Cardiac fibroblast (primary cell): ENCODE data around the gene VWA3A.

Experiments
- DNase-seq, 2 donors: peaks; one replicate each; pipeline versions ENCODE4 v3.0.0 to v3.0.0-alpha.2; 2010; ENCODE audit warnings: low read depth in 2 of 2
- H3K4me3 ChIP-seq, 2 donors: replicated peaks in 1 of 2; 1 replicate in 1 of 2; 2 replicates in 1 of 2; pipeline ENCODE4 v1.5.1; 2011; ENCODE audit warnings: low read depth in 2 of 2, low read length in 2 of 2, mild to moderate bottlenecking in 2 of 2, moderate library complexity in 1 of 2
- TF ChIP-seq, protein P1 (sequence below): IDR thresholded peaks from one replicate; pipeline ENCODE4 v1.5.1; 2011; ENCODE audit warnings: low read depth, mild to moderate bottlenecking, low read length, inconsistent platforms

VWA3A gene

DNA sequence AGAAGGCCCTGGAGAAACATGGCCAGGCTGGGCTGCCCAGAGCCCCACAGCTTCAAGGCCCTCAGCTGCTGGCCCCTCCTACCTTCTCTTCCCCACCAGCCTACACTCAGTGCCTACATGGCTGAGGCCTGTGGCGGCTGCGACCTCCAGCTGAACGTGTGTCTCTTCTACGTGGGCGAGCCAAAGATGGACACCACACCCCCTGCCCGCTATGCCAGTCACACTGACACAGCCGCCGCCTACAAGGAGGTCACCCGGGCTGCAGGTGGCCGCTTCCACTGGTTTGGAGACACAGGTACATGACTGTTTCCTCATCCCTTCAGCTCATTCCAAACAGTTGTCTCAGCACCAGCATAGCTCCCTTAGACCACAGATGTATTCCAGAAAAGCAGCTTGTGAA lies 40.5 kb downstream of the VWA3A start:
- DNase-seq, result no peak
- no peak overlapping the region for H3K4me3 ChIP-seq
- TF ChIP-seq, protein P1, sequence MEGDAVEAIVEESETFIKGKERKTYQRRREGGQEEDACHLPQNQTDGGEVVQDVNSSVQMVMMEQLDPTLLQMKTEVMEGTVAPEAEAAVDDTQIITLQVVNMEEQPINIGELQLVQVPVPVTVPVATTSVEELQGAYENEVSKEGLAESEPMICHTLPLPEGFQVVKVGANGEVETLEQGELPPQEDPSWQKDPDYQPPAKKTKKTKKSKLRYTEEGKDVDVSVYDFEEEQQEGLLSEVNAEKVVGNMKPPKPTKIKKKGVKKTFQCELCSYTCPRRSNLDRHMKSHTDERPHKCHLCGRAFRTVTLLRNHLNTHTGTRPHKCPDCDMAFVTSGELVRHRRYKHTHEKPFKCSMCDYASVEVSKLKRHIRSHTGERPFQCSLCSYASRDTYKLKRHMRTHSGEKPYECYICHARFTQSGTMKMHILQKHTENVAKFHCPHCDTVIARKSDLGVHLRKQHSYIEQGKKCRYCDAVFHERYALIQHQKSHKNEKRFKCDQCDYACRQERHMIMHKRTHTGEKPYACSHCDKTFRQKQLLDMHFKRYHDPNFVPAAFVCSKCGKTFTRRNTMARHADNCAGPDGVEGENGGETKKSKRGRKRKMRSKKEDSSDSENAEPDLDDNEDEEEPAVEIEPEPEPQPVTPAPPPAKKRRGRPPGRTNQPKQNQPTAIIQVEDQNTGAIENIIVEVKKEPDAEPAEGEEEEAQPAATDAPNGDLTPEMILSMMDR, result no peak

DNA sequence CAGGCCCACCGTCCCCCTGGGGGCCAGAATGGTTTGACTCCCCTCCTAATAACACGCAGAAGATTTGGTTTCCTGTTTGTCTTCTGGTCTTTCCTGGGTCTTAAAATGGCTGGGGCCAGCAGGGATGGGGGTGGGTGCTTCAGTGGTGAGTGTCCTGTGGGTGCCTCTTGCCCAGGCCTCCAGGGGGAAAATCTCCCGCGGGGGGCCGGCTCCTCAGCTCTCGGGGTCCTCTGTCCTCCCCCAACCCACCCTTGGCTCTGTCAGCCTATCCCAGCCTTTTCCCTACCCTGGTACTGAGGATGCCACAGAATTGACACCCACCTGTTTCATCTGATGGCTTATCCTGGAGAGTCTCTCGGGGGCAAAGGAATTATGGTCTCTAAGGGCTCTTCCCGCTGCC lies 46.1 kb downstream of the VWA3A start:
- TF ChIP-seq, protein P1, result no peak
- no peak for DNase-seq
- no peak overlapping the region for H3K4me3 ChIP-seq

DNA sequence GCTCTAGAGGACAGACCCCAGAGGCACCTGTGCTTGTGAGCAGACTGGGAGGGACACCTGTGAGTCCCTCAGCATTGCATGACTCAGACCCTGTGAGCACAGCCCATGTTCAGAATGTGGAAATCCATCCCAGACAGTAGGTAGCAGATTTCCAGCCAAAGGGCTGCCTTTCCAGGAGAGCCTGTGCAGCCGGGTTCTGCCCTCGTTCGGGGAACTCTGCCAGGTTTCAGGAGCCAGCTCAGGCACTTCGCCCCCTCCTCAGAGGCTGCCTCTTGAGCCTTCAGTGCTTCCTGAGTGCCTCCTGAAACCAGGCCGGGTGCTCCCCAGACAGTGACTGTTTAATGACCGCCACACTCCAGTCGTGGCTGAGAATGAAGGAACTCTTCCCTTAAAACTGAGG lies 46.7 kb downstream of the VWA3A start:
- TF ChIP-seq, protein P1, result no peak
- no peak for DNase-seq
- H3K4me3 ChIP-seq, result no peak overlapping the region

DNA sequence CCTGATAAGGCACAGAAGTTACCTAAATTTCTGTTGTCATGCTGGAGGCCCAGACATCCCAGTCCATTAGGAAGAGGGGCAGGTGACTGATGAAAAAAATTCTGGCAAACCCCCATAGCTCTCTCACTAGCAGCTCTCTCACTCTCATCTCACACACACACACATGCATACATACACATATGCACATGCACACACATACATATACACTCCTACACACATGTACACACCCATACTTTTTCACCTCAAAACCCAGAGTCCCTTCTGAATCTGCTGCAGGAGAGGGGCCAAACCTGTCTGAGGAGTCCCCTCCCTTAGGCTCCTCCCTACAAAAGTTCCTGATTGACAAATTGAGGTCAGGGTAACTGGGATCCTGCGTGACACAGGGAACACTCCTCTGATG lies 47.4 kb downstream of the VWA3A start:
- DNase-seq, result no peak
- H3K4me3 ChIP-seq, result no peak overlapping the region
- TF ChIP-seq, protein P1, result no peak

DNA sequence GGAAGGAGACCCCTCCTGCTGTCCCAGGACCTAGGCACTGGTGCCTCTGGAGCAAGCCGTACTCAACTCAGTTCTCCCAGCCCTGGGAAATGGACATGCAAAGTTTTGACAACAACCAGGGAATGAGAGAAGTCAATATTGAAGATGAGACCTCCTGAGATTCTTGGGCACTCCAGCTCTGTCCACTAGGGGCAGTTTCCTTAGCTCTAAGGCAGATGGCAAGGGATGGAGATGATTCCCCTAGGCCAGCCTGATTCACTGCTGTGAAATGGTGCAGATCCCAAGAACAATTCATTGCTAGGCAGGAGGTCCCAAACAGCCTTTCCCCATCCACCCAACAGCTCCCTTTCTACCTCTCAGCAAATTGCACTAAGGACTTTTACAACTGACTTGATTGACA lies 49.4 kb downstream of the VWA3A start:
- no peak overlapping the region for H3K4me3 ChIP-seq
- DNase-seq, result peak; percentile 8 to 55
- TF ChIP-seq, protein P1, result peak; percentile 63

DNA sequence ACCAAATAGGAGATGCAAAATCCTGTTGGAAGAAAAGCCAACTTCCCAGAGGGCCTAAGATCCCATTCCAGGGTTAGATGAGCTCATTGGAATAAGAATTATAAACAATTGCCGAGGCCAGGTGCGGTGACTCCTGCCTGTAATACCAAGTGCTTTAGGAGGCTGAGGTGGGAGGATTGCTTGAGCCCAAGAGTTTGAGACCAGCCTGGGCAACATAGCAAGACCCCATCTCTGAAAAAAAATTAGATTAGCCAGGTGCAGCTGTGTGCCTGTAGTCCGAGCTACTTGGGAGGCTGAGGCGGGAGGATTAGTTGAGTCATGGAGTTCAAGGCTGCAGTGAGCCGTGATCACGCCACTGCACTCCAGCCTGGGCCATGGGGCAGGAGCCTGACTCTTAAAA lies 52.2 kb downstream of the VWA3A start:
- no peak overlapping the region for H3K4me3 ChIP-seq
- no peak for DNase-seq
- TF ChIP-seq, protein P1, result no peak

DNA sequence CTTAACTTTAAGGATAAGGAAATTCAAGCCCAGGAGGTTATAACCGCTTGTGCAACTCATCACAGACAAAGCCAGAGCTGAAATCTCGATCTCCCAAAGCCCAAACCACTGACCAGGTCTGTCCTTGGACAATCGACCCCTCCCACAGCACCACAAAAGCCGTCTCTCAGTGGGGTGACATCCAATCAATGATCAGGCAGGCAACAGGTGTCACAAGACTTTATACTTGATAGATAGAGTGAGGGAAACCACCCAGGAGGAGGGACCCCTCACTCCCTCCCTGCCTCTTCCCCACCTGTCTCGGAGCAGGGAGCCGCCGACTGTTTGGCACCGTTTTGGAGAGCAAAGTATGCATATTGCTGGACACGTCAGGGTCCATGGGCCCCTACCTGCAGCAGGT lies 55.5 kb downstream of the VWA3A start:
- no peak for DNase-seq
- no peak overlapping the region for H3K4me3 ChIP-seq
- TF ChIP-seq, protein P1, result no peak
